Prostate gland (tissue), 2 donors: ENCODE results near the gene SNX7. TPM values are rescaled to one million over a fixed set of nuclear protein-coding genes. Genes with fewer than 3 reads are reported as not detected.

Source experiments
- DNase-seq: peaks from one replicate; pipeline ENCODE4 v3.0.0-alpha.2; 2019; ENCODE audit warnings: low spot score
- H3K27ac ChIP-seq, 2 donors: fragments of 200-600 bp; sonication (generic); 2 replicates each; pipeline ENCODE4 v1.5.1; 2017 to 2019
- H3K27me3 ChIP-seq: fragments of 200-600 bp; sonication (generic); replicated peaks from 2 replicates; pipeline ENCODE4 v1.5.1; 2019; ENCODE audit not compliant: insufficient read depth
- H3K36me3 ChIP-seq, 2 donors: fragments of 200-600 bp; sonication (generic); 1 replicate in 1 of 2; 2 replicates in 1 of 2; pipeline versions ENCODE4 v1.5.1 to v1.8.1; 2017 to 2019
- H3K4me1 ChIP-seq: fragments of 200-600 bp; sonication (generic); replicated peaks from 2 replicates; pipeline ENCODE4 v1.5.1; 2019
- H3K4me3 ChIP-seq, 2 donors: fragments of 200-600 bp; sonication (generic); 2 replicates each; pipeline ENCODE4 v1.5.1; 2017 to 2019
- H3K9me3 ChIP-seq: fragments of 200-600 bp; sonication (generic); 2 replicates; pipeline ENCODE4 v1.5.1; 2017
- POLR2A ChIP-seq: fragments of 450-650 bp; IDR thresholded peaks from one replicate; pipeline ENCODE4 v1.6.1; 2016; ENCODE audit warnings: antibody characterized with exemption, mild to moderate bottlenecking
- POLR2AphosphoS5 ChIP-seq: sonication (generic); formaldehyde crosslinking; IDR thresholded peaks from one replicate; pipeline ENCODE4 v1.6.1; 2017; ENCODE audit warnings: antibody characterized with exemption
- WGBS: methylation state at CpG from one replicate; pipeline ENCODE4 v1.1.5; 2018; 5-methylcytosine and 5-hydroxymethylcytosine counted together
- intact Hi-C: fragments of 100-400 bp; cut with DNase I; formaldehyde crosslinking; loops from one replicate; pipeline ENCODE4 v1.14.2; 2022
- total RNA-seq, 2 donors: library from RNA; depleted of rRNA; stranded (reverse); fragments of >200 nt; gene quantifications; one replicate each; pipeline ENCODE4 v1.1.0, GENCODE V29; 2016
- TF ChIP-seq, protein P1 (sequence below), 4 experiments: fragments of 200-600 bp in 2 of 4; fragments of 450-650 bp in 2 of 4; sonication (generic) in 2 of 4; IDR thresholded peaks; 1 replicate in 3 of 4; 2 replicates in 1 of 4; pipeline ENCODE4 v1.5.1; 2016 to 2019; ENCODE audit warnings: antibody characterized with exemption in 4 of 4, mild to moderate bottlenecking in 2 of 4, moderate library complexity in 2 of 4

Gene SNX7
- total RNA-seq, 2 donors from 2014 or later = 19.4 to 32.9 TPM

DNA sequence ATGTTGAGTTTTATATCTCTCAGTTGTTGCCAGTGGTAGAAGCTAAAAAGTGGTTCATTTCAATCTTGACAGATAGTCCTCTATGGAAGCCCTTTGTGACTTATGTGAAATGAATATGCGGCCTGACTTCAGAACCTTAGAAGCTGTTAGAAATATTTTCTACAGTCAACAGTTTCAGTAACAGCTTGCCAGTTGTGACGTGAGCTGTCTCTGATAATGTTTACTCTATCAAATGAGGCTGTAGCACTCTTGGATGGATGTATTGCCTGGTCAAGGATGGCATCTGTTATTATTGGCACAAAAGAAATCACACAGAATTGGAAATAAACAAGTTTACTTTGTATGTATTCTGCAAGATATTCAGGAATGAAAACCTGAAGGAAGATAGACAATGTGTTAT, 31.9 kb downstream of the SNX7 start:
- WGBS = 79% methylated on average over 2 of the region's 2 CpGs
- H3K27ac ChIP-seq = no peak overlapping the region
- no peaks in the 10 kb centered on the region for H3K4me1 ChIP-seq
- no peak overlapping the region for H3K4me3 ChIP-seq
- intact Hi-C loops = no loop called here
- no peak for DNase-seq
- TF ChIP-seq POLR2AphosphoS5 (no peak), POLR2A (no peak)
- TF ChIP-seq, protein P1, sequence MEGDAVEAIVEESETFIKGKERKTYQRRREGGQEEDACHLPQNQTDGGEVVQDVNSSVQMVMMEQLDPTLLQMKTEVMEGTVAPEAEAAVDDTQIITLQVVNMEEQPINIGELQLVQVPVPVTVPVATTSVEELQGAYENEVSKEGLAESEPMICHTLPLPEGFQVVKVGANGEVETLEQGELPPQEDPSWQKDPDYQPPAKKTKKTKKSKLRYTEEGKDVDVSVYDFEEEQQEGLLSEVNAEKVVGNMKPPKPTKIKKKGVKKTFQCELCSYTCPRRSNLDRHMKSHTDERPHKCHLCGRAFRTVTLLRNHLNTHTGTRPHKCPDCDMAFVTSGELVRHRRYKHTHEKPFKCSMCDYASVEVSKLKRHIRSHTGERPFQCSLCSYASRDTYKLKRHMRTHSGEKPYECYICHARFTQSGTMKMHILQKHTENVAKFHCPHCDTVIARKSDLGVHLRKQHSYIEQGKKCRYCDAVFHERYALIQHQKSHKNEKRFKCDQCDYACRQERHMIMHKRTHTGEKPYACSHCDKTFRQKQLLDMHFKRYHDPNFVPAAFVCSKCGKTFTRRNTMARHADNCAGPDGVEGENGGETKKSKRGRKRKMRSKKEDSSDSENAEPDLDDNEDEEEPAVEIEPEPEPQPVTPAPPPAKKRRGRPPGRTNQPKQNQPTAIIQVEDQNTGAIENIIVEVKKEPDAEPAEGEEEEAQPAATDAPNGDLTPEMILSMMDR (IDR thresholded peaks at IDR 0.05) = no peak
- H3K36me3 ChIP-seq = no peaks in the 10 kb centered on the region
- no peaks in the 10 kb centered on the region for H3K27me3 ChIP-seq
- no peaks in the 10 kb centered on the region for H3K9me3 ChIP-seq

DNA sequence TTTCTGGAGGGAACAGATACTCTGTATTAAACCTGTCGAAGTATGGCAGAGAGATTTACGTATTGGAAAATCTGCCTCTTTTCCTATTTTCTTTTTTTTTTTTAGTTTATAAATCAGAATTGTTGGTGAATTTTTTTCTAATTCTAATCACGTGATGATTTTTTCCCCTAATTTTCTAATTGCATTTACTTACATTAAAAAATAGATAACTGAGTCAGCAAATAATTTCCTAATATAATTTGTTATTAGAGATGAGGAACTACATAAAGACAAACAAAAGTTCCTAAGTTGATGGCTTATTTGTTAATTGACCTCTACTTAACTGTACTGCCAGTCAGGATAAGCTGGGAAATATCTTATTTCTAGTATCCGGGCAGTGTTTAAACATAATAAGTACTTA, 34.6 kb downstream of the SNX7 start:
- no peaks in the 10 kb centered on the region for H3K9me3 ChIP-seq
- intact Hi-C loops = no loop called here
- 97% methylated on average over 4 of the region's 4 CpGs for WGBS
- no peak overlapping the region for H3K27ac ChIP-seq
- H3K27me3 ChIP-seq = no peaks in the 10 kb centered on the region
- no peaks in the 10 kb centered on the region for H3K4me1 ChIP-seq
- no peak for DNase-seq
- H3K4me3 ChIP-seq = no peak overlapping the region
- H3K36me3 ChIP-seq = no peaks in the 10 kb centered on the region
- TF ChIP-seq, protein P1 (IDR thresholded peaks at IDR 0.05) = no peak
- TF ChIP-seq POLR2A (no peak), POLR2AphosphoS5 (no peak)

DNA sequence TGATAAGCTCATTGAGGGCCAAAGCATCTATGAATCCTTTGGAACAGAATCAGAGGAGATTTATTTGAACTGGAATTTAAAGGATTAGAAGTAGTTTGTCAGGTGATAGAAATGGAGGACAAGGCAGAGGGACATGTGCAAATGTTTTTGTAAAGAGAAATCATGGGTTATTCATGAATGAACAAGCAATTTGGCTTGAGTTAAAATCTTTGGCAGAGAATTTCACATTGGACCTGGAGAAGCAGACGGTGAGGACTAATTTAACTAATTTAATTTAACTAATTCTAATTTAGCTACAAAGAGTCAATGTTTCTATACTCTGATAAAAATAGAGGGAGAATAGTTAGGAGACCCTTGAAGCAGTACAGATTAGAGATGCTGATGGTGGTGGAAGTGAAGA, 36.3 kb downstream of the SNX7 start:
- intact Hi-C loops = no loop called here
- Histone ChIP-seq H3K4me3 (no peak overlapping the region), H3K27ac (no peak overlapping the region), H3K36me3 (no peaks in the 10 kb centered on the region), H3K4me1 (no peaks in the 10 kb centered on the region), H3K27me3 (no peaks in the 10 kb centered on the region), H3K9me3 (no peaks in the 10 kb centered on the region)
- TF ChIP-seq POLR2AphosphoS5 (no peak), POLR2A (no peak)
- TF ChIP-seq, protein P1 (IDR thresholded peaks at IDR 0.05) = no peak
- DNase-seq = no peak
- 79% methylated on average over 1 of the region's 1 CpG for WGBS

DNA sequence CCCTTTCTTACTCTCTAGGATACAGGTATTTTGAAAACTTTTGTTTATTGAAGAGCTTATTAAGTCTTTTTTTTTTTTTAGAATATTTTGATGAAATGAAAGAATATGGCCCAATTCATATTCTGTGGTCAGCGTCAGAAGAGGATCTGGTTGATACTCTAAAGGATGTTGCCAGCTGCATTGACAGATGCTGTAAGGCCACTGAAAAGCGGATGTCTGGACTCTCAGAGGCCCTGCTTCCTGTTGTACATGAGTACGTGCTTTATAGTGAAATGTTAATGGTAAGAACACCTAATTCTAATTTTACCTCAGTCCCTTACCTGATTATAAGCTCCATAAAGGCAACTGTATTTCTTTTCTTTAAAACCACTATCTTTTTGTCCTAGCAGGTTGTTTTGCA, 37.1 kb downstream of the SNX7 start:
- H3K27me3 ChIP-seq = no peaks in the 10 kb centered on the region
- no peaks in the 10 kb centered on the region for H3K36me3 ChIP-seq
- 92% methylated on average over 3 of the region's 3 CpGs for WGBS
- no peaks in the 10 kb centered on the region for H3K4me1 ChIP-seq
- H3K27ac ChIP-seq = no peak overlapping the region
- intact Hi-C loops = no loop called here
- TF ChIP-seq POLR2AphosphoS5 = no peak
- TF ChIP-seq, protein P1 (IDR thresholded peaks at IDR 0.05) = no peak
- TF ChIP-seq POLR2A = no peak
- DNase-seq = no peak
- H3K9me3 ChIP-seq = no peaks in the 10 kb centered on the region
- no peak overlapping the region for H3K4me3 ChIP-seq

DNA sequence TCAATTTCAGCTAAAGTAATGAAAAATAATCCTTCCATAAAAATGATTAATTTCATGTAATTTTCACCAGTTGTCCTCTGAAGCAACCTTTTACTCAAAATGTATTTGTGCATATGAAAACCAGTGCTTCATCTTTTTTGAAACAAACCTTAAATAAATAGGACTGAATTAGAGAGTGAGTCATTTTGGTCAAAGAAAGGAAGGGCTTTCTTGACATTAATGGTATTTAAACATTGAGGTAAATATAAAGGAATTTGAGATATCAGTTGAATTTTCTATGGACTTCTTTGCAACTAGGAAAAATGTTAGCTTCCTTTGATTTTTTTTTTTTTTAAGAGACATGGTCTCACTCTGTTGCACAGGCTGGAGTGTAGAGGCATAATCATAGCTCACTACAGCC, 38.7 kb downstream of the SNX7 start:
- Histone ChIP-seq H3K9me3 (no peaks in the 10 kb centered on the region), H3K36me3 (no peaks in the 10 kb centered on the region), H3K27ac (no peak overlapping the region), H3K4me1 (no peaks in the 10 kb centered on the region), H3K4me3 (no peak overlapping the region), H3K27me3 (no peaks in the 10 kb centered on the region)
- DNase-seq = no peak
- TF ChIP-seq POLR2AphosphoS5 = no peak
- TF ChIP-seq, protein P1 (IDR thresholded peaks at IDR 0.05) = no peak
- no peak for TF ChIP-seq POLR2A
- intact Hi-C loops = no loop called here
